H9 (cell line): ENCODE measurements around the gene NTN3. TPM values are rescaled to one million over a fixed set of nuclear protein-coding genes. Genes with fewer than 3 reads are reported as not detected.

Source experiments
- DNase-seq: peaks from one replicate; pipeline ENCODE4 v3.0.0-alpha.2; 2017
- H2AFZ ChIP-seq: one replicate; pipeline ENCODE4 v1.6.1; 2013; ENCODE audit warnings: mild to moderate bottlenecking, low read length, control low read depth, moderate library complexity
- H2AK5ac ChIP-seq: 2 replicates; pipeline ENCODE4 v1.6.1; 2013; ENCODE audit warnings: low read length, control low read depth, mixed read lengths; ENCODE audit not compliant: insufficient read length
- H2BK120ac ChIP-seq: one replicate; pipeline ENCODE4 v1.6.1; 2013; ENCODE audit warnings: low read depth, mild to moderate bottlenecking, low read length, control low read depth, inconsistent platforms; ENCODE audit not compliant: poor library complexity, severe bottlenecking
- H2BK12ac ChIP-seq: 2 replicates; pipeline ENCODE4 v1.6.1; 2013; ENCODE audit warnings: low read length, control low read depth, mixed read lengths, low read depth; ENCODE audit not compliant: insufficient read length
- H2BK15ac ChIP-seq: 2 replicates; pipeline ENCODE4 v1.6.1; 2013; ENCODE audit warnings: low read depth, low read length, control low read depth
- H2BK20ac ChIP-seq: one replicate; pipeline ENCODE4 v1.6.1; 2013; ENCODE audit warnings: low read depth, mild to moderate bottlenecking, low read length, control low read depth, inconsistent platforms; ENCODE audit not compliant: poor library complexity, severe bottlenecking
- H2BK5ac ChIP-seq: 2 replicates; pipeline ENCODE4 v1.6.1; 2013; ENCODE audit warnings: low read length, control low read depth, mixed read lengths; ENCODE audit not compliant: insufficient read length
- H3K14ac ChIP-seq: 2 replicates; pipeline ENCODE4 v1.6.1; 2013; ENCODE audit warnings: low read length, control low read depth; ENCODE audit not compliant: insufficient read depth
- H3K18ac ChIP-seq: 2 replicates; pipeline ENCODE4 v1.6.1; 2013; ENCODE audit warnings: low read depth, mild to moderate bottlenecking, mixed read lengths, low read length, control low read depth; ENCODE audit not compliant: insufficient read length
- H3K23ac ChIP-seq: 2 replicates; pipeline ENCODE4 v1.6.1; 2013; ENCODE audit warnings: low read length, control low read depth, mixed read lengths, low read depth; ENCODE audit not compliant: insufficient read length
- H3K23me2 ChIP-seq: 2 replicates; pipeline ENCODE4 v1.6.1; 2013; ENCODE audit warnings: low read depth, mild to moderate bottlenecking, mixed read lengths, low read length, control low read depth; ENCODE audit not compliant: insufficient read length, poor library complexity, severe bottlenecking
- H3K27ac ChIP-seq: 2 replicates; pipeline ENCODE4 v1.5.1; 2013; ENCODE audit warnings: low read length, control low read depth, mixed read lengths, low read depth; ENCODE audit not compliant: insufficient read length
- H3K27me3 ChIP-seq: 2 replicates; pipeline ENCODE4 v1.6.1; 2013; ENCODE audit warnings: low read length, control low read depth, inconsistent platforms; ENCODE audit not compliant: insufficient read depth
- H3K4ac ChIP-seq: 2 replicates; pipeline ENCODE4 v1.6.1; 2013; ENCODE audit warnings: low read depth, mild to moderate bottlenecking, control low read depth, inconsistent platforms, low read length, moderate library complexity
- H3K4me1 ChIP-seq: 2 replicates; pipeline ENCODE4 v1.6.1; 2013; ENCODE audit warnings: low read length, control low read depth, inconsistent platforms; ENCODE audit not compliant: insufficient read depth
- H3K4me2 ChIP-seq: 2 replicates; pipeline ENCODE4 v1.6.1; 2013; ENCODE audit warnings: low read length, control low read depth, mixed read lengths; ENCODE audit not compliant: insufficient read length, insufficient read depth
- H3K56ac ChIP-seq: 2 replicates; pipeline ENCODE4 v1.6.1; 2013; ENCODE audit warnings: low read depth, mild to moderate bottlenecking, mixed read lengths, low read length, control low read depth; ENCODE audit not compliant: insufficient read length
- H3K79me1 ChIP-seq: 2 replicates; pipeline ENCODE4 v1.6.1; 2013; ENCODE audit warnings: low read depth, mild to moderate bottlenecking, moderate library complexity, low read length, control low read depth, inconsistent platforms; ENCODE audit not compliant: insufficient read depth, poor library complexity, severe bottlenecking
- H3K79me2 ChIP-seq: 2 replicates; pipeline ENCODE4 v1.6.1; 2013; ENCODE audit warnings: low read length, control low read depth, inconsistent platforms; ENCODE audit not compliant: insufficient read depth
- H3K9ac ChIP-seq: 2 replicates; pipeline ENCODE4 v1.6.1; 2013; ENCODE audit warnings: low read length, control low read depth, mixed read lengths; ENCODE audit not compliant: insufficient read length; ENCODE audit errors: extremely low read depth
- H3K9me3 ChIP-seq: one replicate; pipeline ENCODE4 v1.6.1; 2013; ENCODE audit warnings: low read depth, low read length, inconsistent platforms; ENCODE audit not compliant: control insufficient read depth
- H3T11ph ChIP-seq: one replicate; pipeline ENCODE4 v1.6.1; 2013; ENCODE audit warnings: mild to moderate bottlenecking, low read length, control low read depth, inconsistent platforms
- H4K20me1 ChIP-seq: one replicate; pipeline ENCODE4 v1.6.1; 2013; ENCODE audit not compliant: control insufficient read depth, insufficient read length, insufficient read depth
- H4K5ac ChIP-seq: 2 replicates; pipeline ENCODE4 v1.6.1; 2013; ENCODE audit warnings: low read depth, mild to moderate bottlenecking, mixed read lengths, low read length, control low read depth; ENCODE audit not compliant: insufficient read length
- H4K8ac ChIP-seq: replicated peaks from 2 replicates; pipeline ENCODE4 v1.6.1; 2013; ENCODE audit warnings: low read length, control low read depth, mixed read lengths, low read depth; ENCODE audit not compliant: insufficient read length
- H4K91ac ChIP-seq: 2 replicates; pipeline ENCODE4 v1.6.1; 2013; ENCODE audit warnings: low read depth, mild to moderate bottlenecking, moderate library complexity, mixed read lengths, low read length, control low read depth; ENCODE audit not compliant: insufficient read length
- H3K27ac Mint-ChIP-seq, 3 experiments: 2 replicates in 2 of 3; 3 replicates in 1 of 3; pipeline ENCODE4 v1.8.0; 2020 to 2021; ENCODE audit warnings: mixed read lengths in 3 of 3, mild to moderate bottlenecking in 1 of 3, moderate library complexity in 1 of 3
- H3K27me3 Mint-ChIP-seq: 2 replicates; pipeline ENCODE4 v1.8.0; 2021; ENCODE audit warnings: low read depth, mild to moderate bottlenecking, moderate library complexity, mixed read lengths
- H3K36me3 Mint-ChIP-seq, 3 experiments: 2 replicates in 2 of 3; 3 replicates in 1 of 3; pipeline ENCODE4 v1.8.0; 2020 to 2021; ENCODE audit warnings: low read depth in 3 of 3, mixed read lengths in 3 of 3; ENCODE audit not compliant: insufficient read depth in 1 of 3
- H3K4me1 Mint-ChIP-seq, 2 experiments: 2 replicates each; pipeline ENCODE4 v1.8.0; 2020; ENCODE audit warnings: mixed read lengths in 2 of 2
- H3K4me3 Mint-ChIP-seq, 2 experiments: 2 replicates in 1 of 2; 3 replicates in 1 of 2; pipeline ENCODE4 v1.8.0; 2020 to 2021; ENCODE audit warnings: mild to moderate bottlenecking in 2 of 2, mixed read lengths in 2 of 2, moderate library complexity in 1 of 2
- H3K9me3 Mint-ChIP-seq, 2 experiments: 2 replicates in 1 of 2; 3 replicates in 1 of 2; pipeline ENCODE4 v1.8.0; 2020; ENCODE audit warnings: mild to moderate bottlenecking in 2 of 2, mixed read lengths in 2 of 2, moderate library complexity in 1 of 2
- CTCF ChIP-seq: fragments of 200-600 bp; sonication (generic); conservative IDR thresholded peaks from 3 replicates; pipeline ENCODE4 v1.8.0; 2021; ENCODE audit warnings: antibody characterized with exemption, mild to moderate bottlenecking
- WGBS: extraction: QIAGEN DNeasy Blood & Tissue Kit; methylation state at CpG from one replicate; pipeline ENCODE4 v1.1.7; 2013; ENCODE audit warnings: missing lambda C conversion rate, low lambda C conversion rate, mixed read lengths; ENCODE audit not compliant: insufficient read length; ENCODE audit errors: extremely low coverage; 5-methylcytosine and 5-hydroxymethylcytosine counted together
- total RNA-seq: library from RNA; stranded (reverse); gene quantifications from 2 replicates; pipeline ENCODE4 v1.2.1, GENCODE V29; 2021

NTN3 gene
- total RNA-seq, 1 experiment from 2014 or later, result 1.3 TPM

- H3K36me3 Mint-ChIP-seq, result no peaks in the 10 kb centered on the region; a peak in 1 of 7 replicates
- H3K4me2 ChIP-seq, result peak overlapping the region; percentile 12
- no peaks in the 10 kb centered on the region for H3K9me3 Mint-ChIP-seq
- DNase-seq, result peak; percentile 56
- no peaks in the 10 kb centered on the region for H3K79me2 ChIP-seq
- H4K91ac ChIP-seq, result no peak overlapping the region
- H3K56ac ChIP-seq, result no peak overlapping the region
- peaks cover 10% of the 10 kb centered on the region for H3K23me2 ChIP-seq
- H3K14ac ChIP-seq, result no peak overlapping the region
- H3K27ac Mint-ChIP-seq, result no peak overlapping the region
- H3K4ac ChIP-seq, result no peak overlapping the region
- H4K8ac ChIP-seq, result no peak overlapping the region
- H2BK15ac ChIP-seq, result no peak overlapping the region
- no peak overlapping the region for H3T11ph ChIP-seq
- no peak overlapping the region for H2AFZ ChIP-seq
- no peak; the same call in 2 of the 3 replicates for TF ChIP-seq CTCF
- no peak overlapping the region for H2AK5ac ChIP-seq
- H3K27ac ChIP-seq, result no peak overlapping the region
- peak overlapping the region; percentile 69 to 80 for H3K4me3 Mint-ChIP-seq
- H3K23ac ChIP-seq, result no peak overlapping the region
- no peak overlapping the region for H3K9ac ChIP-seq
- H3K27me3 ChIP-seq, result peaks cover 13% of the 10 kb centered on the region; the same call in 1 of the 2 replicates
- no peak overlapping the region for H2BK5ac ChIP-seq
- peaks cover 10% of the 10 kb centered on the region in 2 experiments for H3K4me1 Mint-ChIP-seq
- no peak overlapping the region for H2BK12ac ChIP-seq
- no peaks in the 10 kb centered on the region for H3K79me1 ChIP-seq
- no peak overlapping the region for H2BK120ac ChIP-seq
- WGBS, result no CpG with 5 or more reads among the region's 55 CpGs
- H3K4me1 ChIP-seq, result no peaks in the 10 kb centered on the region
- H3K18ac ChIP-seq, result no peak overlapping the region
- no peak overlapping the region for H4K5ac ChIP-seq
- H2BK20ac ChIP-seq, result no peak overlapping the region
- no peaks in the 10 kb centered on the region for H4K20me1 ChIP-seq
- peaks cover 36% of the 10 kb centered on the region for H3K27me3 Mint-ChIP-seq
- H3K9me3 ChIP-seq, result no peaks in the 10 kb centered on the region
Measured at GRCh38 chr16:2475413-2476344, 4.6 kb downstream of the NTN3 start.
